DMS114 treated with DMSO at 0.1 percent for 48 hours (cell line): ENCODE measurements around the gene RYR3.

ENCODE experiments used
- DNase-seq: peaks from one replicate; lab custom pipeline; 2025; ENCODE audit not compliant: unreplicated experiment; lab: John Stamatoyannopoulos, UW

RYR3 gene

DNA sequence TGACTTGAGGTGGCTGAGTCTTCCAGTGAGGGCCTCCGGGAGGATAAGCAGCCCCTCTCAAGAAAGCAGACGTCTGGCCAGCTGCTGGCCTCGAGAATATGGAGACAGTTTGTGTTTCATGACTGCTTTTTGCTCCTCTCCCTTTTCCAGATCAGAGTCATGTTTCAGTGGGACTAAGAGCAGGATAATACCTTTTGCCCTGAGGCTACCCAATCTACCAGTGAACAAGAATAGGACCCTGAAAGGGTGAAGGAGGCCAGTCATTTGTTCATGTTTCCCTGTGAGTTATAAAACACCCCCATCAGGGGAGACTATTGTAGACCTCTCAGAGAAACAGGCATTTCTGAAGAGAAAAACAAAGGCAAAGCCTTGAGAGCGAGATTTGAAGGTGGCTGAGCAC lies 137.4 kb downstream of the RYR3 start:
- DNase-seq, result no peak

- DNase-seq, result no peak
These were observed 138.3 kb downstream of the RYR3 start for GRCh38 chr15:33448961-33449606.

GRCh38 chr15:33449810-33450209 lies 139.0 kb downstream of the RYR3 start:
- no peak for DNase-seq

DNA sequence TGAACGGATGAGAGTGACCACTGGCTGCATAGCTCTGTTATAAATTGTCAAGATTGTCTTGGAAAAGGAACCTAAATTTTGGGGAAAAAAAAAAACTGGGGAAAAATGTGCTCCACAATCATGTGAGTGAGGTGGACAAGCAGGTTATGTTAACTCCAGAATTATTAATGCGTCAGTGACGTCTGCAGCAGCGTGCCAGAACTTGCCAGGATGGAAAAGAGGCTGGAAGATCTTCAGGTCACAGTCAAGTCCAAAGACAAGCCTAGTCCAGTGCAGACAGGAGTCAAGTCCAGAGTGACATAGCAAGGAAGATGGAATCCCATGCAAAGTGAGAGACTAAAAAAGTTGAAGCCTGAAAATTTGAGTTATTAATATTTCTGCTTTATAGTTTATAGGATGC lies 140.6 kb downstream of the RYR3 start:
- DNase-seq, result no peak

DNA sequence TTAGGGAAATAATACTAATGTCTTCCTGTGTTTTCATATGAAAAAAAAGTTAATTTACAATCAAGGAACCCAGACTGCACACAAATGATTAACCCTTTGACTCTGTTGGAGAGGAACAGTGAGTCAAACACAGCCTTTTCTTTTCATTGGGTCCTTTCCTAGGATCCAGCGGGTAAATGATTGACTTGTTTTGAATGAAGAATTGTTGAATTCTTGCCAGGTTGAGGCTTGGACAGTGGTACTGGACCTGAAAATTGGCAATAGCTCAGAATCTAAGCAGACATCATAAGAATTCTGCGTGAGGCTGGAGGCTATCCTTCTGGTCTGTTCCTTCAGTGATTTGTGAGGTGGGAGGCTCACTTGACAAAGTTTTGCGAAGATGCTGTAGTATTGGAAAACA lies 143.0 kb downstream of the RYR3 start:
- DNase-seq, result no peak

GRCh38 chr15:33454346-33454745 lies 143.6 kb downstream of the RYR3 start:
- no peak for DNase-seq

GRCh38 chr15:33454996-33455395 lies 144.2 kb downstream of the RYR3 start:
- no peak for DNase-seq

DNA sequence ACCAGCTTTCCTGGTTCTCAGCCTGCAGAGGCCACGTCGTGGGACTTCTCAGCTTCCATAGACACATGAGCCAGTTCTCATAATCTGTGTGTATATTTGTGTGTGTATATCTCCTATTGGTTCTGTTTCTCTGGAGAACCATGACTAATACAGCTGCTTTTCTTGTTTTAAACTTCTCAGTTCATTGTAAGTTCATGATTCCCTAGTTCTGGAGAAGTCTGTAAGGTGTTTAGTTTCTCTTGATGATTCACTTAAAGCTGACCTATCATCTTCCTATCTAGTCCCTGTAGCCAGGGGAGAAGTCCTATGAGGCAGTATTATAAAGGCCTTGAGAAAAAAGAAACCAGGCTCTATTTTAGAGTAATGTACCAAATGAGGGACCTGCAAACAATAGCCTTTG lies 147.7 kb downstream of the RYR3 start:
- no peak for DNase-seq

DNA sequence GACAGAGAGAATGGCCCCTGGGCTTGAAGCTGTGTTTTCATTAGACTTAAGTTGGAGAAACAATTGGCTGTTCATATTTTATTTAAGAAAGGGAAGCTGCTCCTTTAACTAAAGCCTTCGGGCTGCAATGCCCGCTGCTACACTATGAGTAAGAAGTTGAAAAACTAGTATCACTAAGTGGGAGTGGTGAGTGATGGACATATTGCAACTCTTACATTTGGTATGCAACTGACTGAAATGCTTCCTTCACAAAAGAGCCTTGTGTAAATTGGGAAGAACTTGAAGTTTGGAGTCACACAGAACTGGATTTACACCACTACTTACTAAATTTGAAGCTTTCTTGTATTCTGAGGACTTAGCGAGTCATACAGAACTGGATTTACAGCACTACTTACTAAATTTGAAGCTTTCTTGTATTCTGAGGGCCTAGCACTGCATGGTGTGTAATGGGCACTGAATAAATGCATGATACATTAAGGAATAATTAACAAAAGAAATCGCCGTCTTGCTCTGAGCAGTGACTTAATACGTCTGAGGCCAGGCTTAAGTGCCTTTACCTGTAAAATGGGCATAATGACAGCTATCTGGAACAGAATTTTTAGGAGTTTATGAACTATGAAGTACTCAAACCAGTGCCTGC lies 149.5 kb downstream of the RYR3 start:
- no peak for DNase-seq

DNA sequence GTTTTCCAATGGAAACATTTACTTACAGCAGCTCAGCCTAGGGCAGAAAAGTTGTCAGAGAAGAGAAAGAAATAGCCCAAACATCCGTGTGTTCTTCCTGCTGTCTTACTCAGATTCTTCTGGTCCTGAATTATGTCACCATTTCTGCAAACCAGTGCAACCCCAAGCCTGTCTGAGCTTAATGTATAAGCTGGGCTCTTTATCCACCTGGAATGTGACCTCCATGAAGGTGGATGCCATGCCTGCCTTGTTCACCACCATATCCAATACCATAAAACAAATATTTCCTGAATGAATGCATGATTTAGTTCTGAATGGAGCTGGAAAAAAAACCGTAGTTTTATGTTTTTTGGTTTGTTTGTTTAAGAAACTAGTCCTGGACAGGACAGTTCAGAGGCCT lies 150.9 kb downstream of the RYR3 start:
- DNase-seq, result no peak

- DNase-seq, result no peak
These were observed 156.5 kb downstream of the RYR3 start for GRCh38 chr15:33467146-33467815.

DNA sequence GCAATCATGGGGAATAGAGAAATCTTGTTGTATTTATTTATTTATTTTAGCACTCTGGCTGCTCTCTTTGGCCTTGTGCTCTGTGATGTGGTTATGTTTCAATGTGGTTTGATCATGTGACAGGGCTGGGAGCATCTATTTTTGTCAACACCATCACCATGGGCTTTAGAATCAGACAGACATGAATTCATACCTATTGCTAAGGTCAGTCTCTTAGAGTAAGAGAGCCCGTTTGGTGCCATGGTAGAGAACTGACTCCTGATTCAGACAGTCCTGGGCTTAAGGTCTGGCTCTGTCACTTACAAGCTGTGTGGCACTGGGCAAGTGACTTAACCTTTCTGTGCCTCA lies 157.0 kb downstream of the RYR3 start:
- DNase-seq, result no peak

DNA sequence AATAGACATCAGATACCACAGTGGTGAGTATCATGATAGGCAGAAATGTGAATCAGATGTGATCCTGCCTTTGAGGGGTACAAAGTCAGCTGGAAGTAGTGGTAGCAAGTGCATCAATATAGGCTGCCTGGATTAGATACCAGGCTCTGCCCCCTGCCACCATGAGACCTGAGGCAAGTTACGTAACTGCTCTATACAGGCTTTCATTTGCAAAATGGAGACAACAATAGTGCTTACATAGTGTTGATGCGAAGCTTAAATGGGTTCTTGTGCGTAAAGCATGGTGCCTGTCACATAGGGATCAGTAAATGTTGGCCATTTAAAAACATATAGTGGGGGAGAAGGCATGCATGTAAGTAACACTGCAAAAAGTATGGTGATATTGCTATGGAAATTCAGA lies 158.0 kb downstream of the RYR3 start:
- no peak for DNase-seq

DNA sequence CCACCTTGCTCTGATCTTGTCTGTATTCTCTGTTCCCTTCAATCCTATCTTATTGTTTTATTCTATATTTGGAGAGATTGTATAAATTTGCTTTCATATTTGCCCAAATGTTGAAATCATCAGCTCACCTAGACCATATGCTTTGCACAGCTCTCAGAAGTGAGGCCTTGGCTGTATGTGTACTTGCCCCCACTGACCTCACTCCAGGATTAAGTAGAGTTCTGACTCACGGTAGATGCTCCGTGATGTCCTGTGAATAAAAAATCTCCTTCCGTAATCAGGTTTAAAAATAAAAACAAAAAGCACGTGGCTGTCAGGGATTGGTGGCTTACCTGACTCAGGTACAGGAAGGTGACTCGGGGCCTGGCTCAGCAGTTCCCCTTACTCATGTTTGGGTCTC lies 162.2 kb downstream of the RYR3 start:
- DNase-seq, result no peak

DNA sequence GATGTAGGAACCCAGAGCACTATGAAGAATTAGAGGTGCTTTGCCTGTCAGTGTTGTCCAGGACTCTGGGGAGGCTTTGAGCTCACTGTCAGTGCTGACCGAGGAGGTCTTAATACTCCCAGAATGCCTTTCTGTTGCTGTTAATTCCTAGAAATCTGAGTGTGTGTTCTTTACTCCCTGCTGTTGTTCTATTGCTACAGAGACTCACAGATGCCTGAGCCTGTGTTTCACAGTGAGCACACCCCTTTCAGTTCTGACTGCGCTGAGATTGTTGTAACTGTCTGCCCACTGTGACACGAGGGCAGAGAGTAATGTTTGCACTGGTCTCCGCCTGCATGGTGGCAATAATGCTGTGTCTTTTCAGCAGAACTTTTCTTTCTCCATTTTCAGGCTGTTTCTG lies 162.9 kb downstream of the RYR3 start:
- DNase-seq, result no peak

GRCh38 chr15:33476076-33476475 lies 165.3 kb downstream of the RYR3 start:
- DNase-seq, result no peak

DNA sequence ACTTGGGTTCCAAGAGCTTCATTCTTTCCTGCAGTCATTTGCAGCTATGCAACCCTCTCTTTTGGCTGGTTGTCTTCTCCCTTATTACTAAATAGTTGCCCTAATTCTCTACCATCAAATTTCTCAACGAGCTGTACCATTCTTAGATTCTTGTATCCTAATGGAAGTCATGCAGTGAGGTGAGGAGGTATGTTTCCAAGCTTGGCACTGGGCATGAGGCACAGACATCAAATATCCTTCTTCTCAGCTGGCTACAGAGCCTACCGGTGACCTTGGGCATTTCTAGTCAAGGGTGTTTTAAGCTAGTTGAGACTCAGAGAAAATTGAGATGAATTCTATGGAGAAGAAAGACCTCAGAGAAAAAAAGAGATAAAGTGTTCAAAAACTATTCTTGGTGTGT lies 166.1 kb downstream of the RYR3 start:
- DNase-seq, result no peak

- no peak for DNase-seq
These were observed 178.6 kb downstream of the RYR3 start for GRCh38 chr15:33489335-33489734.

DNA sequence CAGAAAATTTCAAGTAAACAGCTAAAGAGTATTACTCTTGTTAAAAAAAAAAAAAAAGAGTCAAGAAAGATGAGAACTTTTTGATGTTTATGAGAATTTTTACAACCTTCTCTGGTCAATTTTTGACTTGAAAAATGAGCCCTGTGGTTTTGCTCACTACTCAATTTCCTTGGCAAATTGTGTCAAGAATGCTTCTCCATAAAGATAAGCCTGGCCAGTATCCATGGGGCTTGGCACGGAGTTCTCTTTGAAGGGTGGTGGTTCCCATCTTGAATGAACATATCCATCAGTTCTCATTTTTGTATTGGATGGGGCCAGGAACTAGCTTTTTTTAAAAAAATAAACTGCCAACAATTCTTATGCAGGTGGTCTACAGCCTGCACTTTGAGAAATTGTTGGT lies 179.9 kb downstream of the RYR3 start:
- DNase-seq, result no peak

GRCh38 chr15:33492434-33493052 lies 181.8 kb downstream of the RYR3 start:
- no peak for DNase-seq

- no peak for DNase-seq
These were observed 183.5 kb downstream of the RYR3 start for GRCh38 chr15:33494306-33494705.
